Measurements from ENCODE around the gene ANKRD28. TPM values are rescaled to one million over a fixed set of nuclear protein-coding genes. Genes with fewer than 3 reads are reported as not detected.

ANKRD28 gene
- total and polyA plus RNA-seq, 2 of the 8 experiments (the other 6 are each of a cell fraction or from before 2014, with no cell fraction given), result 39.1 to 61.7 TPM

GRCh38 chr3:15649858-15650257 lies 147.9 kb downstream of the ANKRD28 start:
- Histone ChIP-seq H3K4me2 (ENCODE audit: insufficient read depth in 1 of 2, low read depth in 2 of 2, low read length in 2 of 2) (no peak overlapping the region), H3K79me2 (ENCODE audit: control insufficient read depth in 1 of 2, insufficient read depth in 2 of 2, low read length in 2 of 2) (no peaks in the 10 kb centered on the region), H3K9me3 (ENCODE audit: insufficient read depth in 2 of 2, low read depth in 1 of 2, low read length in 1 of 2) (no peaks in the 10 kb centered on the region), H4K91ac (replicated peaks; ENCODE audit: insufficient read length, low read length) (no peak overlapping the region), H3K56ac (replicated peaks; ENCODE audit: insufficient read length, low read depth, low read length) (no peak overlapping the region), H3K27me3 (replicated peaks in 1 of 4; ENCODE audit: control insufficient read depth in 3 of 4, extremely low read depth in 1 of 4, insufficient read depth in 3 of 4, low read length in 3 of 4) (no peaks in the 10 kb centered on the region; a peak in 1 of 7 replicates), H3K23me2 (ENCODE audit: low read depth, low read length) (no peaks in the 10 kb centered on the region), H3K36me3 (ENCODE audit: control insufficient read depth in 2 of 4, insufficient read depth in 4 of 4, low read length in 3 of 4) (no peaks in the 10 kb centered on the region; a peak in 1 of 8 replicates), H2BK5ac (ENCODE audit: low read depth, low read length) (no peak overlapping the region), H4K5ac (ENCODE audit: insufficient read length, low read depth, low read length) (no peak overlapping the region), H2BK120ac (replicated peaks; ENCODE audit: low read depth, low read length) (no peak overlapping the region), H2BK20ac (ENCODE audit: low read length) (no peak overlapping the region), H3K27ac (ENCODE audit: low read depth, low read length) (no peak overlapping the region), H2AK5ac (ENCODE audit: low read depth, low read length) (no peak overlapping the region), H3K23ac (ENCODE audit: insufficient read length) (no peak overlapping the region), H2BK12ac (ENCODE audit: low read depth, low read length) (no peak overlapping the region), H3K4me3 (ENCODE audit: extremely low read depth in 1 of 4, insufficient read depth in 2 of 4, low read depth in 3 of 4, low read length in 4 of 4) (no peak overlapping the region), H2AFZ (ENCODE audit: low read length) (no peak overlapping the region), H4K8ac (ENCODE audit: extremely low read depth, insufficient read depth, low read length) (no peak overlapping the region), H3K4ac (replicated peaks; ENCODE audit: insufficient read length, low read depth, low read length) (no peak overlapping the region), H3K79me1 (ENCODE audit: low read depth, low read length) (no peaks in the 10 kb centered on the region), H4K20me1 (replicated peaks in 1 of 2; ENCODE audit: control insufficient read depth in 1 of 2, insufficient read depth in 2 of 2, low read length in 2 of 2) (no peaks in the 10 kb centered on the region), H2BK15ac (ENCODE audit: low read length) (no peak overlapping the region), H3K18ac (ENCODE audit: extremely low read depth, low read length) (no peak overlapping the region), H3K4me1 (replicated peaks in 1 of 4; ENCODE audit: control insufficient read depth in 3 of 4, insufficient read depth in 4 of 4, low read length in 3 of 4) (peaks cover 0 to 9% (median 5%) of the 10 kb centered on the region in 4 experiments; a peak in 4 of 7 replicates), H3K14ac (ENCODE audit: insufficient read length) (no peak overlapping the region), H3K9ac (replicated peaks in 1 of 4; ENCODE audit: extremely low read depth in 1 of 4, low read depth in 3 of 4, low read length in 3 of 4) (no peak overlapping the region)
- POLR2A ChIA-PET (ENCODE audit: partially characterized antibody), result interaction anchor here (2.6 kb wide), 1 partner anchor 16 kb away, joined by 7 read pairs; no protein-coding TSS in a partner anchor
- CTCF ChIA-PET (ENCODE audit: partially characterized antibody), result interaction anchor here (0.6 to 1.6 kb wide), 3 partner anchors 8 to 606 kb away, joined by 3 to 5 read pairs (median 3); no protein-coding TSS in a partner anchor
- FAIRE-seq, result no peak
- DNase-seq (ENCODE audit: low read depth in 1 of 2, low spot score in 2 of 2), result no peak
- 90% methylated on average over 5 of the region's 5 CpGs; no CpG with 5 or more reads in 1 of the 2 experiments for WGBS, 2 experiments (ENCODE audit: extremely low coverage in 1 of 2, insufficient coverage in 1 of 2, insufficient read length in 1 of 2, insufficient replicate concordance in 2 of 2, low coverage in 1 of 2, low lambda C conversion rate in 2 of 2, missing lambda C conversion rate in 1 of 2)
- TF ChIP-seq BCL11A (IDR thresholded peaks at IDR 0.05; ENCODE audit: low read depth in 2 of 2, low read length in 2 of 2), result no peak
- TF ChIP-seq KDM1A (IDR thresholded peaks at IDR 0.05; ENCODE audit: borderline replicate concordance, low read length), result no peak
- no peak for TF ChIP-seq CHD2 (IDR thresholded peaks at IDR 0.05; ENCODE audit: low read length)
- TF ChIP-seq SIRT6 (IDR thresholded peaks at IDR 0.05; ENCODE audit: low read length), result no peak
- no peak for TF ChIP-seq CHD1 (IDR thresholded peaks at IDR 0.05; ENCODE audit: low read depth, low read length)
- TF ChIP-seq RAD21 (IDR thresholded peaks at IDR 0.05 in 1 of 2, conservative IDR thresholded peaks at IDR 0.05 in 1 of 2; ENCODE audit: low read depth in 2 of 2, low read length in 2 of 2), result no peak
- no peak for TF ChIP-seq KDM5A (IDR thresholded peaks at IDR 0.05; ENCODE audit: low read length)
- no peak for TF ChIP-seq POU5F1 (IDR thresholded peaks at IDR 0.05; ENCODE audit: low read depth, low read length)
- TF ChIP-seq, protein P1, sequence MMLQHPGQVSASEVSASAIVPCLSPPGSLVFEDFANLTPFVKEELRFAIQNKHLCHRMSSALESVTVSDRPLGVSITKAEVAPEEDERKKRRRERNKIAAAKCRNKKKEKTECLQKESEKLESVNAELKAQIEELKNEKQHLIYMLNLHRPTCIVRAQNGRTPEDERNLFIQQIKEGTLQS (IDR thresholded peaks at IDR 0.05; ENCODE audit: insufficient read depth, low read depth, low read length), result no peak
- no peak for TF ChIP-seq E2F6 (IDR thresholded peaks at IDR 0.05)
- TF ChIP-seq RFX5 (IDR thresholded peaks at IDR 0.05; ENCODE audit: borderline replicate concordance, low read depth, low read length), result no peak
- no peak for TF ChIP-seq HDAC2 (IDR thresholded peaks at IDR 0.05; ENCODE audit: borderline replicate concordance in 1 of 2, low read depth in 2 of 2, low read length in 2 of 2)
- no peak for TF ChIP-seq NRF1 (IDR thresholded peaks at IDR 0.05; ENCODE audit: low read depth, low read length)
